GM12878 (cell line): ENCODE data around the gene PSMC4. TPM values are rescaled to one million over a fixed set of nuclear protein-coding genes. Genes with fewer than 3 reads are reported as not detected.

Experiments used
- ATAC-seq: fragments of 200-7000 bp; cut with Tn5 transposase; 3 replicates; pipeline ENCODE4 v1.9.1; 2020; ENCODE audit warnings: mild to moderate bottlenecking, moderate library complexity
- BruUV-seq: library from RNA; stranded (reverse); fragments of 400-500 nt; replicated peaks from 2 replicates; lab custom pipeline; 2021; lab: Mats Ljungman, UMichigan
- CTCF ChIA-PET: fragments of 300-600 bp; sonication (Branson Sonifier 250); formaldehyde crosslinking; extraction: SDS; loops from one replicate; lab custom pipeline; 2021; ENCODE audit warnings: inconsistent platforms; lab: Yijun Ruan, JAX
- POLR2A ChIA-PET: fragments of 350-600 bp; formaldehyde crosslinking; extraction: SDS; loops from one replicate; lab custom pipeline; 2021; ENCODE audit warnings: inconsistent platforms; lab: Charles Lee
- RAD21 ChIA-PET: fragments of 300-600 bp; sonication (Branson Sonifier 250); formaldehyde crosslinking; loops from one replicate; lab custom pipeline; 2023; ENCODE audit warnings: antibody characterized with exemption; ENCODE audit not compliant: unreplicated experiment; lab: Charles Lee
- SMC1A ChIA-PET: fragments of 300-600 bp; sonication (Branson Sonifier 250); formaldehyde crosslinking; loops from one replicate; lab custom pipeline; 2023; ENCODE audit not compliant: unreplicated experiment, uncharacterized antibody; lab: Charles Lee
- DNase-seq: peaks from one replicate; pipeline ENCODE4 v3.0.0-alpha.2; 2011; ENCODE audit warnings: low read depth, low spot score
- FAIRE-seq: peaks from 3 replicates; lab custom pipeline; 2011; peaks lifted over from hg19 to GRCh38; lab: Jason Lieb, UNC
- H2AFZ ChIP-seq: 2 replicates; pipeline ENCODE4 v1.6.0; 2011; ENCODE audit warnings: low read depth, low read length, control low read depth; ENCODE audit not compliant: control insufficient read depth
- H3K27ac ChIP-seq: 2 replicates; pipeline ENCODE4 v1.5.1; 2011; ENCODE audit warnings: control low read depth; ENCODE audit not compliant: control insufficient read depth, insufficient read depth
- H3K27me3 ChIP-seq, 2 experiments: replicated peaks in 1 of 2; 2 replicates each; pipeline versions ENCODE4 v1.6.0 to v1.6.1; 2011; ENCODE audit warnings: low read length in 1 of 2; ENCODE audit not compliant: control insufficient read depth in 2 of 2, insufficient read depth in 2 of 2
- H3K36me3 ChIP-seq, 2 experiments: 2 replicates each; pipeline ENCODE4 v1.5.1; 2011; ENCODE audit warnings: low read length in 1 of 2; ENCODE audit not compliant: control insufficient read depth in 2 of 2, insufficient read depth in 2 of 2
- H3K4me1 ChIP-seq: 2 replicates; pipeline ENCODE4 v1.6.1; 2011; ENCODE audit warnings: mild to moderate bottlenecking, low read length, moderate library complexity, mixed read lengths; ENCODE audit not compliant: control insufficient read depth, insufficient read depth
- H3K4me2 ChIP-seq: 2 replicates; pipeline ENCODE4 v1.6.0; 2011; ENCODE audit warnings: control low read depth; ENCODE audit not compliant: control insufficient read depth, insufficient read depth
- H3K4me3 ChIP-seq: fragments of 200-600 bp; sonication (generic); 2 replicates; pipeline ENCODE4 v1.5.1; 2016
- H3K79me2 ChIP-seq: 2 replicates; pipeline ENCODE4 v1.6.0; 2011; ENCODE audit warnings: low read length; ENCODE audit not compliant: control insufficient read depth, insufficient read depth
- H3K9ac ChIP-seq: 2 replicates; pipeline ENCODE4 v1.8.0; 2011; ENCODE audit warnings: low read length, control low read depth, mixed read lengths; ENCODE audit not compliant: control insufficient read depth, insufficient read depth
- H3K9me3 ChIP-seq: replicated peaks from 3 replicates; pipeline ENCODE4 v1.5.1; 2011; ENCODE audit warnings: mild to moderate bottlenecking, low read length; ENCODE audit not compliant: control insufficient read depth, insufficient read depth
- H4K20me1 ChIP-seq: 2 replicates; pipeline ENCODE4 v1.6.0; 2011; ENCODE audit not compliant: control insufficient read depth, insufficient read depth
- CBFB ChIP-seq: IDR thresholded peaks from 2 replicates; pipeline ENCODE4 v1.6.1; 2016; ENCODE audit warnings: antibody characterized with exemption, low read depth
- ELK1 ChIP-seq: IDR thresholded peaks from 2 replicates; pipeline ENCODE4 v1.6.1; 2012; ENCODE audit warnings: low read depth, low read length, improper control_type of control experiment
- ESRRA ChIP-seq: IDR thresholded peaks from 2 replicates; pipeline ENCODE4 v1.6.1; 2012; ENCODE audit warnings: mild to moderate bottlenecking, low read length, improper control_type of control experiment
- FOS ChIP-seq: IDR thresholded peaks from 3 replicates; pipeline ENCODE4 v1.6.1; 2011; ENCODE audit warnings: borderline replicate concordance; ENCODE audit not compliant: insufficient read length; ENCODE audit errors: extremely low read depth
- GABPA ChIP-seq: IDR thresholded peaks from 2 replicates; pipeline ENCODE4 v1.6.1; 2014; ENCODE audit warnings: antibody characterized with exemption, low read depth, mild to moderate bottlenecking, inconsistent platforms
- MTA3 ChIP-seq: IDR thresholded peaks from 2 replicates; pipeline ENCODE4 v1.6.1; 2012; ENCODE audit warnings: low read length, inconsistent platforms, borderline replicate concordance
- NKRF ChIP-seq: fragments of 450-650 bp; conservative IDR thresholded peaks from 2 replicates; pipeline ENCODE4 v1.6.1; 2017; ENCODE audit warnings: mild to moderate bottlenecking, moderate library complexity
- NRF1 ChIP-seq: conservative IDR thresholded peaks from 2 replicates; pipeline ENCODE4 v1.6.1; 2011; ENCODE audit warnings: mild to moderate bottlenecking, low read depth, low read length, improper control_type of control experiment
- PAX5 ChIP-seq: IDR thresholded peaks from 2 replicates; pipeline ENCODE4 v1.6.1; 2011; ENCODE audit warnings: low read depth, low read length, borderline replicate concordance
- PKNOX1 ChIP-seq: fragments of 450-650 bp; IDR thresholded peaks from 2 replicates; pipeline ENCODE4 v1.6.1; 2016; ENCODE audit warnings: mild to moderate bottlenecking
- SIX5 ChIP-seq: IDR thresholded peaks from 2 replicates; pipeline ENCODE4 v1.6.1; 2011; ENCODE audit warnings: mild to moderate bottlenecking, low read depth, low read length, moderate library complexity; ENCODE audit not compliant: severe bottlenecking
- TAF1 ChIP-seq: IDR thresholded peaks from 2 replicates; pipeline ENCODE4 v1.6.1; 2011; ENCODE audit warnings: mild to moderate bottlenecking, low read depth, low read length, borderline replicate concordance
- TCF3 ChIP-seq: IDR thresholded peaks from 2 replicates; pipeline ENCODE4 v1.6.1; 2012; ENCODE audit warnings: low read depth, mild to moderate bottlenecking, low read length, borderline replicate concordance; ENCODE audit not compliant: insufficient read depth
- YY1 ChIP-seq: IDR thresholded peaks from 2 replicates; pipeline ENCODE4 v1.6.1; 2011; ENCODE audit warnings: low read depth, mild to moderate bottlenecking, low read length
- WGBS: methylation state at CpG from one replicate; pipeline ENCODE4 v1.1.6; 2016; ENCODE audit warnings: low lambda C conversion rate; ENCODE audit not compliant: insufficient replicate concordance, insufficient coverage; ENCODE audit errors: missing lambda C conversion rate; 5-methylcytosine and 5-hydroxymethylcytosine counted together
- in situ Hi-C: fragments of 300-500 bp; cut with MboI; formaldehyde crosslinking; loops from 9 replicates; pipeline ENCODE4 v1.14.3; 2018; ENCODE audit warnings: mixed read lengths
- intact Hi-C: fragments of 100-400 bp; cut with micrococcal nuclease; formaldehyde crosslinking; loops from one replicate; pipeline ENCODE4 v1.14.2; 2022; ENCODE audit not compliant: unreplicated experiment
- polyA plus RNA-seq, 11 experiments: library from polyadenylated mRNA; depleted of rRNA in 4 of 11; unstranded in 6 of 11; stranded (reverse) in 5 of 11; fragments of >200 nt; fragmentation: Nextera tagmentation in 4 of 11; fragmentation: Illumina TruSeq in 1 of 11; extraction: Ambion mirVana in 4 of 11; extraction: Trizol in 1 of 11; gene quantifications; 1 replicate in 1 of 11; 2 replicates in 10 of 11; pipeline versions ENCODE4 v1.2.1 to v1.2.3, GENCODE V29; 2011 to 2016; ENCODE audit warnings: inconsistent platforms in 2 of 11, missing spikeins in 2 of 11, low read depth in 1 of 11
- total RNA-seq, 4 experiments: library from RNA; depleted of rRNA in 3 of 4; stranded (reverse); fragments of >200 nt in 3 of 4; fragmentation: Illumina TruSeq in 1 of 4; extraction: Trizol in 1 of 4; gene quantifications; 2 replicates each; pipeline versions ENCODE4 v1.2.1 to v1.2.3, GENCODE V29; 2013 to 2021
- TF ChIP-seq, protein P1 (sequence below): IDR thresholded peaks from 2 replicates; pipeline ENCODE4 v1.6.1; 2011; ENCODE audit warnings: borderline replicate concordance, low read depth, mild to moderate bottlenecking, moderate library complexity, mixed read lengths, low read length; ENCODE audit not compliant: insufficient read depth; ENCODE audit errors: extremely low read length
- TF ChIP-seq, protein P2 (sequence below), 3 experiments: IDR thresholded peaks in 2 of 3; conservative IDR thresholded peaks in 1 of 3; 2 replicates each; pipeline ENCODE4 v1.5.1; 2011; ENCODE audit warnings: low read depth in 3 of 3, low read length in 3 of 3, mild to moderate bottlenecking in 3 of 3, control low read depth in 2 of 3, moderate library complexity in 2 of 3, inconsistent platforms in 1 of 3, mixed read lengths in 1 of 3; ENCODE audit not compliant: control insufficient read depth in 2 of 3, insufficient read depth in 1 of 3; ENCODE audit errors: extremely low read depth in 1 of 3

Gene PSMC4
- total and polyA plus RNA-seq, 10 of the 15 experiments (the other 5 are each of a cell fraction or from before 2014, with no cell fraction given), result 55.2 to 328 (median 127) TPM

DNA sequence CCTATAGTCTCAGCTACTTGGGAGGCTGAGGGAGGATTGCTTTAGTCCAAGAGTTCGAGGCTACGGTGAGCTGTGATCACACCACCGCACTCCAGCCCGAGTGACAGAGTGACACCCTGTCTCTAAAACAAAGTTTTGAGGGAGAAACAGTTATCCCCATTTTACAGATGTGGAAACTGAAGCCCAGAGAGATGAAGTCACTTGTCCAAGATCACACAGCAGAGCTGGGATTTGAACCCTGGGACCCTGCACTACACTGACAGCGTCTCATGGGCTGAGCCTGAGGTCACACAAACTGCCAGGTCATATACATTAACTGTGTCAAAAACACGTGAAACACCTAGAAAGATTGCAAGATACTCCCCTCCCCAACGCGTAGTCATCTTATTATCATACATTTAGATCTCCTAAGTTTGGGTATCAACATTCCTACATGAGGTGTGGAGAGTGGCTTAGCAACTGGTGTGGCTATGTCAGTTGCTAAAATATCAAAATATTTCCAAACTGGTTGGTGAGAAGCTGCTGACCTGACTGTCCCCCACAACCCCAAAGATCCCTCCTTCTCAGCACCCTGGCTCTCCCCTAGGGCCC is 44.7 kb upstream of the PSMC4 start:
- in situ Hi-C loops, result no loop called here
- H3K9ac ChIP-seq, result no peak overlapping the region
- TF ChIP-seq GABPA (no peak), NRF1 (no peak), YY1 (no peak), NKRF (no peak), FOS (no peak), ESRRA (no peak), TAF1 (no peak), ELK1 (no peak), CBFB (no peak), SIX5 (no peak), PKNOX1 (no peak), TCF3 (no peak), PAX5 (no peak), MTA3 (no peak)
- TF ChIP-seq, protein P1, sequence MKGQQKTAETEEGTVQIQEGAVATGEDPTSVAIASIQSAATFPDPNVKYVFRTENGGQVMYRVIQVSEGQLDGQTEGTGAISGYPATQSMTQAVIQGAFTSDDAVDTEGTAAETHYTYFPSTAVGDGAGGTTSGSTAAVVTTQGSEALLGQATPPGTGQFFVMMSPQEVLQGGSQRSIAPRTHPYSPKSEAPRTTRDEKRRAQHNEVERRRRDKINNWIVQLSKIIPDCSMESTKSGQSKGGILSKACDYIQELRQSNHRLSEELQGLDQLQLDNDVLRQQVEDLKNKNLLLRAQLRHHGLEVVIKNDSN, result no peak
- TF ChIP-seq, protein P2, sequence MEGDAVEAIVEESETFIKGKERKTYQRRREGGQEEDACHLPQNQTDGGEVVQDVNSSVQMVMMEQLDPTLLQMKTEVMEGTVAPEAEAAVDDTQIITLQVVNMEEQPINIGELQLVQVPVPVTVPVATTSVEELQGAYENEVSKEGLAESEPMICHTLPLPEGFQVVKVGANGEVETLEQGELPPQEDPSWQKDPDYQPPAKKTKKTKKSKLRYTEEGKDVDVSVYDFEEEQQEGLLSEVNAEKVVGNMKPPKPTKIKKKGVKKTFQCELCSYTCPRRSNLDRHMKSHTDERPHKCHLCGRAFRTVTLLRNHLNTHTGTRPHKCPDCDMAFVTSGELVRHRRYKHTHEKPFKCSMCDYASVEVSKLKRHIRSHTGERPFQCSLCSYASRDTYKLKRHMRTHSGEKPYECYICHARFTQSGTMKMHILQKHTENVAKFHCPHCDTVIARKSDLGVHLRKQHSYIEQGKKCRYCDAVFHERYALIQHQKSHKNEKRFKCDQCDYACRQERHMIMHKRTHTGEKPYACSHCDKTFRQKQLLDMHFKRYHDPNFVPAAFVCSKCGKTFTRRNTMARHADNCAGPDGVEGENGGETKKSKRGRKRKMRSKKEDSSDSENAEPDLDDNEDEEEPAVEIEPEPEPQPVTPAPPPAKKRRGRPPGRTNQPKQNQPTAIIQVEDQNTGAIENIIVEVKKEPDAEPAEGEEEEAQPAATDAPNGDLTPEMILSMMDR (IDR thresholded peaks at IDR 0.05 in 2 of 3, conservative IDR thresholded peaks at IDR 0.05 in 1 of 3; ENCODE audit: control insufficient read depth in 2 of 3, extremely low read depth in 1 of 3, insufficient read depth in 1 of 3, low read depth in 3 of 3, low read length in 3 of 3), result no peak

More for the DNA sequence above, 44.7 kb upstream of the PSMC4 start:
- H4K20me1 ChIP-seq, result no peaks in the 10 kb centered on the region
- H3K4me3 ChIP-seq, result no peak overlapping the region
- no peak overlapping the region for H3K27ac ChIP-seq
- POLR2A ChIA-PET, result interaction anchor here (0.8 to 1.7 kb wide), 2 partner anchors 27 to 72 kb away, joined by 3 to 4 read pairs; no protein-coding TSS in a partner anchor
- H3K27me3 ChIP-seq, result no peaks in the 10 kb centered on the region
- CTCF ChIA-PET, result interaction anchor here (1.4 kb wide), 1 partner anchor 44 kb away, joined by 6 read pairs; no protein-coding TSS in a partner anchor
- no peaks in the 10 kb centered on the region for H3K9me3 ChIP-seq
- DNase-seq (no peak), FAIRE-seq (no peak), ATAC-seq (no peak)
- WGBS, result 71% methylated on average over 8 of the region's 8 CpGs
- no TSS peak for BruUV-seq
- RAD21 ChIA-PET, result interaction anchor here (0.8 to 0.9 kb wide), 2 partner anchors 16 to 44 kb away, joined by 3 read pairs; partner anchors contain the start of gene PSMC4
- H3K36me3 ChIP-seq, result no peaks in the 10 kb centered on the region
- no peaks in the 10 kb centered on the region for H3K79me2 ChIP-seq
- no peaks in the 10 kb centered on the region for H3K4me1 ChIP-seq
- H2AFZ ChIP-seq, result no peak overlapping the region
- SMC1A ChIA-PET, result interaction anchor here (1.2 to 2.0 kb wide), 3 partner anchors 16 to 44 kb away, joined by 3 to 6 read pairs (median 5); partner anchors contain the start of gene PSMC4
- H3K4me2 ChIP-seq, result no peak overlapping the region
- intact Hi-C loops, result no loop called here
